ENCODE data around the gene NR2F6. TPM values are rescaled to one million over a fixed set of nuclear protein-coding genes. Genes with fewer than 3 reads are reported as not detected.
A peak's percentile ranks its signal among the peaks of the same experiment; 100 is the strongest.

The NR2F6 gene
- total and polyA plus RNA-seq, 2 experiments from 2014 or later = 64.0 to 209 TPM

DNA sequence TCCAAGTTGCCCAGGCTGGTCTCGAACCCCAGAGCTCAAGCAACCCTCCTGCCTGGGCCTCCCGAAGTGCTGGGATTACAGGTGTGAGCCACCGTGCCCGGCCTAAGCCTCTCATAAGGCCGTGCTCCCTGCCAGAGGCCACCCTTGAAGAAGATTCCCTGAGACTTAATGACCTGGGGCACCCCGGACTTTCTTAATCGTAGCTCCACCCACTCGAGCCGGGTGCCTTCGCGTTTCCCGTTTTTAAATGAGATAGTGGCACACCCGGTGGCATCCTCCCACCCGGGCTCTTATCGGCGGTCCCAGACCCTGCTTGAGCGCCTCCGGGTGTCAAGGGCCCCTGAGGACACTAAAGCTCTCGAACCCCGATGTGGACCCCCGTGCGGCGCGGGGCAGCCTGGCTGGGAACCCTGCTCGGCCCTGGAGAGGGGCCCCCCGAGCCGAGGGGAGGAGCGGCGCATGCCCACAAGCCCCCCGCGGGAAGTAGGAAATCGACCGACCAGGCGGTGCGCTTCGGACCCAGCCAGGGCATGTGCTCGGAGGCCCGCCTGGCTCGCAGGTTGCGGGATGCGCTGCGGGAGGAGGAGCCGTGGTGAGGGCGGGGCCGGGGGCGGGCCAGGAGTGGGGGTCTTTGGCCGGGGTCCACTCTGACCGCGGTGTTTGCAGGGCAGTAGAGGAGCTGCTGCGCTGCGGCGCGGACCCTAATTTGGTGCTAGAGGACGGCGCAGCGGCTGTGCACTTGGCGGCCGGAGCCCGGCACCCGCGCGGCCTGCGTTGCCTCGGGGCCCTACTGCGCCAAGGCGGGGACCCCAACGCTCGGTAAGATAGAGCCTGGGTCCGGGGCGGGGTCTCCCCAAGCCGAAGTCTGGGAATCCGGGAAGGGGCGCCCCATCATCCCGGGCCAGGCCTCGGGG, 35.9 kb upstream of the NR2F6 start, which contains the start of gene ANKLE1:
TSS of gene ANKLE1 (plus strand) at position 511 of the 914 bp plus-strand sequence. CDS start at position 531, 20 bp downstream.
- ATAC-seq (peak; percentile 73), DNase-seq (ENCODE audit: low spot score) (peak; percentile 88)
- H3F3A ChIP-seq (replicated peaks; ENCODE audit: low read depth) = peaks cover 22% of the 10 kb centered on the region
- Mint-ChIP-seq H3K36me3 (ENCODE audit: low read depth) (peaks cover 45% of the 10 kb centered on the region), H3K27ac (no peak within 1 kb of the TSS), H3K4me3 (peak within 1 kb of the TSS; percentile 76), H3K4me1 (peaks cover 2% of the 10 kb centered on the region; the same call in 2 of the 3 replicates), H3K9me3 (no peaks in the 10 kb centered on the region), H3K27me3 (ENCODE audit: insufficient read depth, low read depth, poor library complexity) (peaks cover 4% of the 10 kb centered on the region)
- no peaks in the 10 kb centered on the region for H3K9me2 ChIP-seq (ENCODE audit: insufficient read depth)
- H3K27me3 ChIP-seq (ENCODE audit: insufficient read depth) = peaks cover 6% of the 10 kb centered on the region; the same call in 1 of the 2 replicates
- H3K79me2 ChIP-seq (replicated peaks; ENCODE audit: insufficient read depth) = no peaks in the 10 kb centered on the region
- peak within 1 kb of the TSS; percentile 90 for H2AFZ ChIP-seq
- H3K36me3 ChIP-seq (ENCODE audit: insufficient read depth) = peaks cover 6% of the 10 kb centered on the region; the same call in 1 of the 2 replicates
- H3K4me1 ChIP-seq (ENCODE audit: insufficient read depth) = no peaks in the 10 kb centered on the region
- peaks cover 4% of the 10 kb centered on the region; the same call in 1 of the 2 replicates for H4K20me1 ChIP-seq (replicated peaks; ENCODE audit: insufficient read depth)
- peak; percentile 73 for TF ChIP-seq POLR2AphosphoS5 (IDR thresholded peaks at IDR 0.05; ENCODE audit: low read depth)
- no peak for TF ChIP-seq CREB1 (CRISPR knock-in tag; IDR thresholded peaks at IDR 0.05; ENCODE audit: low read depth)
- TF ChIP-seq, protein P1, sequence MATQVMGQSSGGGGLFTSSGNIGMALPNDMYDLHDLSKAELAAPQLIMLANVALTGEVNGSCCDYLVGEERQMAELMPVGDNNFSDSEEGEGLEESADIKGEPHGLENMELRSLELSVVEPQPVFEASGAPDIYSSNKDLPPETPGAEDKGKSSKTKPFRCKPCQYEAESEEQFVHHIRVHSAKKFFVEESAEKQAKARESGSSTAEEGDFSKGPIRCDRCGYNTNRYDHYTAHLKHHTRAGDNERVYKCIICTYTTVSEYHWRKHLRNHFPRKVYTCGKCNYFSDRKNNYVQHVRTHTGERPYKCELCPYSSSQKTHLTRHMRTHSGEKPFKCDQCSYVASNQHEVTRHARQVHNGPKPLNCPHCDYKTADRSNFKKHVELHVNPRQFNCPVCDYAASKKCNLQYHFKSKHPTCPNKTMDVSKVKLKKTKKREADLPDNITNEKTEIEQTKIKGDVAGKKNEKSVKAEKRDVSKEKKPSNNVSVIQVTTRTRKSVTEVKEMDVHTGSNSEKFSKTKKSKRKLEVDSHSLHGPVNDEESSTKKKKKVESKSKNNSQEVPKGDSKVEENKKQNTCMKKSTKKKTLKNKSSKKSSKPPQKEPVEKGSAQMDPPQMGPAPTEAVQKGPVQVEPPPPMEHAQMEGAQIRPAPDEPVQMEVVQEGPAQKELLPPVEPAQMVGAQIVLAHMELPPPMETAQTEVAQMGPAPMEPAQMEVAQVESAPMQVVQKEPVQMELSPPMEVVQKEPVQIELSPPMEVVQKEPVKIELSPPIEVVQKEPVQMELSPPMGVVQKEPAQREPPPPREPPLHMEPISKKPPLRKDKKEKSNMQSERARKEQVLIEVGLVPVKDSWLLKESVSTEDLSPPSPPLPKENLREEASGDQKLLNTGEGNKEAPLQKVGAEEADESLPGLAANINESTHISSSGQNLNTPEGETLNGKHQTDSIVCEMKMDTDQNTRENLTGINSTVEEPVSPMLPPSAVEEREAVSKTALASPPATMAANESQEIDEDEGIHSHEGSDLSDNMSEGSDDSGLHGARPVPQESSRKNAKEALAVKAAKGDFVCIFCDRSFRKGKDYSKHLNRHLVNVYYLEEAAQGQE (IDR thresholded peaks at IDR 0.05; ENCODE audit: unreplicated experiment) = no peak
- TF ChIP-seq NANOG (IDR thresholded peaks at IDR 0.05; ENCODE audit: borderline replicate concordance) = no peak
- TF ChIP-seq ZNF114 (CRISPR knock-in tag; IDR thresholded peaks at IDR 0.05) = no peak
- TF ChIP-seq ZNF331 (CRISPR knock-in tag; IDR thresholded peaks at IDR 0.05; ENCODE audit: low read depth) = no peak
- H3K4me3 ChIP-seq = peak within 1 kb of the TSS; percentile 69
- peak within 1 kb of the TSS; percentile 88 for H3K4me2 ChIP-seq
- H3K27ac ChIP-seq (ENCODE audit: low read depth) = no peak within 1 kb of the TSS

DNA sequence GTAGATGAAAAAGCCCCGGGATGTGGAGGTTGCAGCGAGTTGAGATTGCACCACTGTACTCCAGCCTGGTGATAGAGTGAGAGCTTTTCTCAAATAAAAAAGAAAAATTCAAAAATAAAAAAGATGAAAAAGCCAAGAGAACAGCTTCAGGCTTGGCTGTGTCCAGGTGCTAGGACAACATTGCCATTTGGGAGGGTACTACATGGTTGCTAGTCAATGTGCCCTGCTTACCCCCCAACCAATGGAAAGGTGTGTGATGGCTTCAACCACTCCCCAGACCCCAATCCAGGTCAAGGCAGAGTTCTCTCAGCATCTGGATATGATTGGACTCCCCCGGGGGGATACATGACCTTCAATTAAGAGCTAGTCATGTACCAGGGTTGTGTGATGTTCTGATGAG, 33.7 kb upstream of the NR2F6 start:
- Mint-ChIP-seq H3K4me3 (no peak overlapping the region), H3K27ac (no peak overlapping the region), H3K27me3 (ENCODE audit: insufficient read depth, low read depth, poor library complexity) (peaks cover 9% of the 10 kb centered on the region), H3K4me1 (peaks cover 2% of the 10 kb centered on the region; the same call in 2 of the 3 replicates), H3K36me3 (ENCODE audit: low read depth) (peaks cover 52% of the 10 kb centered on the region), H3K9me3 (no peaks in the 10 kb centered on the region)
- H3K4me1 ChIP-seq (ENCODE audit: insufficient read depth) = no peaks in the 10 kb centered on the region
- H3K9me2 ChIP-seq (ENCODE audit: insufficient read depth) = no peaks in the 10 kb centered on the region
- no peak overlapping the region for H3K4me3 ChIP-seq
- H3K79me2 ChIP-seq (replicated peaks; ENCODE audit: insufficient read depth) = no peaks in the 10 kb centered on the region
- ATAC-seq (no peak), DNase-seq (ENCODE audit: low spot score) (no peak)
- H3K4me2 ChIP-seq = no peak overlapping the region
- no peak overlapping the region for H3K27ac ChIP-seq (ENCODE audit: low read depth)
- H4K20me1 ChIP-seq (replicated peaks; ENCODE audit: insufficient read depth) = peaks cover 4% of the 10 kb centered on the region; the same call in 1 of the 2 replicates
- peaks cover 6% of the 10 kb centered on the region; the same call in 1 of the 2 replicates for H3K27me3 ChIP-seq (ENCODE audit: insufficient read depth)
- peaks cover 22% of the 10 kb centered on the region for H3F3A ChIP-seq (replicated peaks; ENCODE audit: low read depth)
- no peak overlapping the region for H2AFZ ChIP-seq
- peaks cover 10% of the 10 kb centered on the region for H3K36me3 ChIP-seq (ENCODE audit: insufficient read depth)
- TF ChIP-seq, protein P2, sequence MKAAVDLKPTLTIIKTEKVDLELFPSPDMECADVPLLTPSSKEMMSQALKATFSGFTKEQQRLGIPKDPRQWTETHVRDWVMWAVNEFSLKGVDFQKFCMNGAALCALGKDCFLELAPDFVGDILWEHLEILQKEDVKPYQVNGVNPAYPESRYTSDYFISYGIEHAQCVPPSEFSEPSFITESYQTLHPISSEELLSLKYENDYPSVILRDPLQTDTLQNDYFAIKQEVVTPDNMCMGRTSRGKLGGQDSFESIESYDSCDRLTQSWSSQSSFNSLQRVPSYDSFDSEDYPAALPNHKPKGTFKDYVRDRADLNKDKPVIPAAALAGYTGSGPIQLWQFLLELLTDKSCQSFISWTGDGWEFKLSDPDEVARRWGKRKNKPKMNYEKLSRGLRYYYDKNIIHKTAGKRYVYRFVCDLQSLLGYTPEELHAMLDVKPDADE (IDR thresholded peaks at IDR 0.05) = no peak
- TF ChIP-seq, protein P3, sequence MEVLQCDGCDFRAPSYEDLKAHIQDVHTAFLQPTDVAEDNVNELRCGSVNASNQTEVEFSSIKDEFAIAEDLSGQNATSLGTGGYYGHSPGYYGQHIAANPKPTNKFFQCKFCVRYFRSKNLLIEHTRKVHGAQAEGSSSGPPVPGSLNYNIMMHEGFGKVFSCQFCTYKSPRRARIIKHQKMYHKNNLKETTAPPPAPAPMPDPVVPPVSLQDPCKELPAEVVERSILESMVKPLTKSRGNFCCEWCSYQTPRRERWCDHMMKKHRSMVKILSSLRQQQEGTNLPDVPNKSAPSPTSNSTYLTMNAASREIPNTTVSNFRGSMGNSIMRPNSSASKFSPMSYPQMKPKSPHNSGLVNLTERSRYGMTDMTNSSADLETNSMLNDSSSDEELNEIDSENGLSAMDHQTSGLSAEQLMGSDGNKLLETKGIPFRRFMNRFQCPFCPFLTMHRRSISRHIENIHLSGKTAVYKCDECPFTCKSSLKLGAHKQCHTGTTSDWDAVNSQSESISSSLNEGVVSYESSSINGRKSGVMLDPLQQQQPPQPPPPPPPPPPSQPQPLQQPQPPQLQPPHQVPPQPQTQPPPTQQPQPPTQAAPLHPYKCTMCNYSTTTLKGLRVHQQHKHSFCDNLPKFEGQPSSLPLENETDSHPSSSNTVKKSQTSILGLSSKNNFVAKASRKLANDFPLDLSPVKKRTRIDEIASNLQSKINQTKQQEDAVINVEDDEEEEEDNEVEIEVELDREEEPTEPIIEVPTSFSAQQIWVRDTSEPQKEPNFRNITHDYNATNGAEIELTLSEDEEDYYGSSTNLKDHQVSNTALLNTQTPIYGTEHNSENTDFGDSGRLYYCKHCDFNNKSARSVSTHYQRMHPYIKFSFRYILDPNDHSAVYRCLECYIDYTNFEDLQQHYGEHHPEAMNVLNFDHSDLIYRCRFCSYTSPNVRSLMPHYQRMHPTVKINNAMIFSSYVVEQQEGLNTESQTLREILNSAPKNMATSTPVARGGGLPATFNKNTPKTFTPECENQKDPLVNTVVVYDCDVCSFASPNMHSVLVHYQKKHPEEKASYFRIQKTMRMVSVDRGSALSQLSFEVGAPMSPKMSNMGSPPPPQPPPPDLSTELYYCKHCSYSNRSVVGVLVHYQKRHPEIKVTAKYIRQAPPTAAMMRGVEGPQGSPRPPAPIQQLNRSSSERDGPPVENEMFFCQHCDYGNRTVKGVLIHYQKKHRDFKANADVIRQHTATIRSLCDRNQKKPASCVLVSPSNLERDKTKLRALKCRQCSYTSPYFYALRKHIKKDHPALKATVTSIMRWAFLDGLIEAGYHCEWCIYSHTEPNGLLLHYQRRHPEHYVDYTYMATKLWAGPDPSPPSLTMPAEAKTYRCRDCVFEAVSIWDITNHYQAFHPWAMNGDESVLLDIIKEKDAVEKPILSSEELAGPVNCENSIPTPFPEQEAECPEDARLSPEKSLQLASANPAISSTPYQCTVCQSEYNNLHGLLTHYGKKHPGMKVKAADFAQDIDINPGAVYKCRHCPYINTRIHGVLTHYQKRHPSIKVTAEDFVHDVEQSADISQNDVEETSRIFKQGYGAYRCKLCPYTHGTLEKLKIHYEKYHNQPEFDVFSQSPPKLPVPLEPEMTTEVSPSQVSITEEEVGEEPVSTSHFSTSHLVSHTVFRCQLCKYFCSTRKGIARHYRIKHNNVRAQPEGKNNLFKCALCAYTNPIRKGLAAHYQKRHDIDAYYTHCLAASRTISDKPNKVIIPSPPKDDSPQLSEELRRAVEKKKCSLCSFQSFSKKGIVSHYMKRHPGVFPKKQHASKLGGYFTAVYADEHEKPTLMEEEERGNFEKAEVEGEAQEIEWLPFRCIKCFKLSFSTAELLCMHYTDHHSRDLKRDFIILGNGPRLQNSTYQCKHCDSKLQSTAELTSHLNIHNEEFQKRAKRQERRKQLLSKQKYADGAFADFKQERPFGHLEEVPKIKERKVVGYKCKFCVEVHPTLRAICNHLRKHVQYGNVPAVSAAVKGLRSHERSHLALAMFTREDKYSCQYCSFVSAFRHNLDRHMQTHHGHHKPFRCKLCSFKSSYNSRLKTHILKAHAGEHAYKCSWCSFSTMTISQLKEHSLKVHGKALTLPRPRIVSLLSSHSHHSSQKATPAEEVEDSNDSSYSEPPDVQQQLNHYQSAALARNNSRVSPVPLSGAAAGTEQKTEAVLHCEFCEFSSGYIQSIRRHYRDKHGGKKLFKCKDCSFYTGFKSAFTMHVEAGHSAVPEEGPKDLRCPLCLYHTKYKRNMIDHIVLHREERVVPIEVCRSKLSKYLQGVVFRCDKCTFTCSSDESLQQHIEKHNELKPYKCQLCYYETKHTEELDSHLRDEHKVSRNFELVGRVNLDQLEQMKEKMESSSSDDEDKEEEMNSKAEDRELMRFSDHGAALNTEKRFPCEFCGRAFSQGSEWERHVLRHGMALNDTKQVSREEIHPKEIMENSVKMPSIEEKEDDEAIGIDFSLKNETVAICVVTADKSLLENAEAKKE (CRISPR knock-in tag; IDR thresholded peaks at IDR 0.05) = no peak
- TF ChIP-seq STAT1 (IDR thresholded peaks at IDR 0.05; ENCODE audit: unreplicated experiment) (no peak), CREB1 (CRISPR knock-in tag; IDR thresholded peaks at IDR 0.05; ENCODE audit: low read depth) (no peak)

Data from GM23338 (cell line).